Breast epithelium (tissue), 3 donors: Measurements from ENCODE around the gene BAD.

Experiments used
- POLR2A ChIP-seq: fragments of 450-650 bp; IDR thresholded peaks from one replicate; pipeline ENCODE4 v1.6.1; 2016; ENCODE audit warnings: antibody characterized with exemption, mild to moderate bottlenecking, moderate library complexity
- POLR2AphosphoS5 ChIP-seq, 3 donors: sonication (generic); formaldehyde crosslinking; IDR thresholded peaks; one replicate each; pipeline ENCODE4 v1.6.1; 2017; ENCODE audit warnings: antibody characterized with exemption in 3 of 3
- TF ChIP-seq, protein P1 (sequence below), 3 donors: fragments of 450-650 bp; IDR thresholded peaks; one replicate each; pipeline ENCODE4 v1.5.1; 2016 to 2017; ENCODE audit warnings: antibody characterized with exemption in 3 of 3, mild to moderate bottlenecking in 3 of 3, moderate library complexity in 3 of 3

GRCh38 chr11:64314146-64314804 lies 29.8 kb upstream of the BAD start:
- TF ChIP-seq, protein P1, sequence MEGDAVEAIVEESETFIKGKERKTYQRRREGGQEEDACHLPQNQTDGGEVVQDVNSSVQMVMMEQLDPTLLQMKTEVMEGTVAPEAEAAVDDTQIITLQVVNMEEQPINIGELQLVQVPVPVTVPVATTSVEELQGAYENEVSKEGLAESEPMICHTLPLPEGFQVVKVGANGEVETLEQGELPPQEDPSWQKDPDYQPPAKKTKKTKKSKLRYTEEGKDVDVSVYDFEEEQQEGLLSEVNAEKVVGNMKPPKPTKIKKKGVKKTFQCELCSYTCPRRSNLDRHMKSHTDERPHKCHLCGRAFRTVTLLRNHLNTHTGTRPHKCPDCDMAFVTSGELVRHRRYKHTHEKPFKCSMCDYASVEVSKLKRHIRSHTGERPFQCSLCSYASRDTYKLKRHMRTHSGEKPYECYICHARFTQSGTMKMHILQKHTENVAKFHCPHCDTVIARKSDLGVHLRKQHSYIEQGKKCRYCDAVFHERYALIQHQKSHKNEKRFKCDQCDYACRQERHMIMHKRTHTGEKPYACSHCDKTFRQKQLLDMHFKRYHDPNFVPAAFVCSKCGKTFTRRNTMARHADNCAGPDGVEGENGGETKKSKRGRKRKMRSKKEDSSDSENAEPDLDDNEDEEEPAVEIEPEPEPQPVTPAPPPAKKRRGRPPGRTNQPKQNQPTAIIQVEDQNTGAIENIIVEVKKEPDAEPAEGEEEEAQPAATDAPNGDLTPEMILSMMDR (IDR thresholded peaks at IDR 0.05), result no peak
- TF ChIP-seq POLR2AphosphoS5 (IDR thresholded peaks at IDR 0.05) (no peak), POLR2A (no peak)
